IMR-90 (cell line): ENCODE results near the gene SLC35B2. TPM values are rescaled to one million over a fixed set of nuclear protein-coding genes. Genes with fewer than 3 reads are reported as not detected.

Experiments
- ATAC-seq: fragments of 200-7000 bp; cut with Tn5 transposase; 2 replicates; pipeline ENCODE4 v1.9.1; 2020; ENCODE audit warnings: low read depth, mild to moderate bottlenecking, moderate library complexity
- BruUV-seq: library from RNA; stranded (reverse); fragments of 400-500 nt; replicated peaks from 2 replicates; lab custom pipeline; 2021; lab: Mats Ljungman, UMichigan
- CTCF ChIA-PET: fragments of 300-600 bp; formaldehyde crosslinking; extraction: SDS; loops from one replicate; lab custom pipeline; 2021; ENCODE audit warnings: antibody characterized with exemption; lab: Yijun Ruan, JAX
- POLR2A ChIA-PET: fragments of 300-600 bp; sonication (Branson Sonifier 250); formaldehyde crosslinking; loops from one replicate; lab custom pipeline; 2022; ENCODE audit warnings: antibody characterized with exemption; ENCODE audit not compliant: unreplicated experiment; lab: Charles Lee
- DNase-seq: peaks from one replicate; pipeline ENCODE4 v3.0.0; 2013
- H2AFZ ChIP-seq: replicated peaks from 2 replicates; pipeline ENCODE3; 2013; ENCODE audit warnings: low read length, mild to moderate bottlenecking; ENCODE audit not compliant: poor library complexity
- H2AK5ac ChIP-seq: 2 replicates; pipeline ENCODE4 v1.6.1; 2013; ENCODE audit warnings: low read depth, low read length, inconsistent platforms
- H2AK9ac ChIP-seq: replicated peaks from 2 replicates; pipeline ENCODE3; 2013; ENCODE audit warnings: mild to moderate bottlenecking, low read depth, low read length, moderate library complexity; ENCODE audit not compliant: poor library complexity
- H2BK120ac ChIP-seq: 2 replicates; pipeline ENCODE4 v1.6.1; 2013; ENCODE audit warnings: low read depth, low read length, inconsistent platforms
- H2BK15ac ChIP-seq: 3 replicates; pipeline ENCODE4 v1.6.1; 2013; ENCODE audit warnings: low read depth, low read length, inconsistent platforms
- H2BK20ac ChIP-seq: 2 replicates; pipeline ENCODE4 v1.6.1; 2013; ENCODE audit warnings: low read depth, mild to moderate bottlenecking, inconsistent platforms, low read length, moderate library complexity
- H2BK5ac ChIP-seq: 2 replicates; pipeline ENCODE4 v1.6.1; 2013; ENCODE audit warnings: mild to moderate bottlenecking, low read depth, low read length, inconsistent platforms; ENCODE audit not compliant: poor library complexity, severe bottlenecking
- H3K14ac ChIP-seq: replicated peaks from 2 replicates; pipeline ENCODE4 v1.6.1; 2013; ENCODE audit warnings: low read depth, low read length, inconsistent platforms
- H3K18ac ChIP-seq: 2 replicates; pipeline ENCODE4 v1.6.1; 2013; ENCODE audit warnings: low read depth, low read length, control low read depth
- H3K23ac ChIP-seq: 2 replicates; pipeline ENCODE4 v1.6.1; 2013; ENCODE audit warnings: low read depth, low read length, inconsistent platforms
- H3K27ac ChIP-seq: 2 replicates; pipeline ENCODE4 v1.5.1; 2013; ENCODE audit warnings: mild to moderate bottlenecking, control low read depth, low read length; ENCODE audit not compliant: insufficient read depth
- H3K27me3 ChIP-seq: 2 replicates; pipeline ENCODE4 v1.6.1; 2013; ENCODE audit warnings: low read length; ENCODE audit not compliant: control insufficient read depth, insufficient read depth
- H3K36me3 ChIP-seq: 2 replicates; pipeline ENCODE4 v1.6.1; 2013; ENCODE audit warnings: low read length, mixed read lengths; ENCODE audit not compliant: control insufficient read depth, insufficient read depth
- H3K4ac ChIP-seq: 2 replicates; pipeline ENCODE4 v1.6.1; 2013; ENCODE audit warnings: low read depth, low read length, inconsistent platforms
- H3K4me1 ChIP-seq: 2 replicates; pipeline ENCODE4 v1.6.1; 2013; ENCODE audit warnings: low read length, mixed read lengths; ENCODE audit not compliant: control insufficient read depth, insufficient read depth
- H3K4me2 ChIP-seq: 2 replicates; pipeline ENCODE4 v1.6.1; 2013; ENCODE audit warnings: low read depth, mild to moderate bottlenecking, control low read depth, low read length, moderate library complexity
- H3K4me3 ChIP-seq: 2 replicates; pipeline ENCODE4 v1.5.1; 2013; ENCODE audit warnings: low read depth, mild to moderate bottlenecking, control low read depth, low read length, moderate library complexity; ENCODE audit not compliant: insufficient read depth
- H3K56ac ChIP-seq: 2 replicates; pipeline ENCODE4 v1.6.1; 2013; ENCODE audit warnings: low read length, inconsistent platforms; ENCODE audit not compliant: insufficient read depth; ENCODE audit errors: extremely low read depth
- H3K79me1 ChIP-seq, 2 experiments: 2 replicates each; pipeline ENCODE4 v1.6.1; 2013; ENCODE audit warnings: low read length in 2 of 2, inconsistent platforms in 1 of 2, low read depth in 1 of 2
- H3K9ac ChIP-seq: 2 replicates; pipeline ENCODE4 v1.6.1; 2013; ENCODE audit warnings: low read depth, low read length, control low read depth
- H3K9me1 ChIP-seq: 2 replicates; pipeline ENCODE4 v1.6.1; 2013; ENCODE audit warnings: low read length, inconsistent platforms; ENCODE audit not compliant: insufficient read depth
- H3K9me3 ChIP-seq: 2 replicates; pipeline ENCODE4 v1.6.1; 2013; ENCODE audit warnings: low read length; ENCODE audit not compliant: control insufficient read depth, insufficient read depth
- H4K20me1 ChIP-seq: 2 replicates; pipeline ENCODE4 v1.6.1; 2013; ENCODE audit warnings: low read length, inconsistent platforms; ENCODE audit not compliant: insufficient read depth
- H4K5ac ChIP-seq: 2 replicates; pipeline ENCODE4 v1.6.1; 2013; ENCODE audit warnings: mild to moderate bottlenecking, low read depth, low read length, control low read depth
- H4K8ac ChIP-seq, 2 experiments: 2 replicates each; pipeline ENCODE4 v1.6.1; 2013; ENCODE audit warnings: low read depth in 2 of 2, low read length in 2 of 2, control low read depth in 1 of 2, inconsistent platforms in 1 of 2
- H4K91ac ChIP-seq: 2 replicates; pipeline ENCODE4 v1.6.1; 2013; ENCODE audit warnings: low read depth, low read length, inconsistent platforms; ENCODE audit not compliant: insufficient read depth
- BHLHE40 ChIP-seq: fragments of 150-350 bp; IDR thresholded peaks from 2 replicates; pipeline ENCODE4 v1.6.1; 2016; ENCODE audit warnings: mild to moderate bottlenecking, low read depth, low read length
- CEBPB ChIP-seq: IDR thresholded peaks from 2 replicates; pipeline ENCODE4 v1.6.1; 2012; ENCODE audit warnings: low read depth, low read length, improper control_type of control experiment
- CHD1 ChIP-seq: IDR thresholded peaks from 2 replicates; pipeline ENCODE4 v1.6.1; 2012; ENCODE audit warnings: low read depth, low read length, improper control_type of control experiment
- ELK1 ChIP-seq: fragments of 150-350 bp; IDR thresholded peaks from 2 replicates; pipeline ENCODE4 v1.6.1; 2016; ENCODE audit warnings: low read depth, mild to moderate bottlenecking, low read length, moderate library complexity, borderline replicate concordance
- FOS ChIP-seq: fragments of 150-350 bp; IDR thresholded peaks from 2 replicates; pipeline ENCODE4 v1.6.1; 2016; ENCODE audit warnings: low read depth, low read length
- MAFK ChIP-seq: IDR thresholded peaks from 2 replicates; pipeline ENCODE4 v1.6.1; 2012; ENCODE audit warnings: low read depth, low read length, improper control_type of control experiment
- MAZ ChIP-seq: IDR thresholded peaks from 2 replicates; pipeline ENCODE4 v1.6.1; 2012; ENCODE audit warnings: low read depth, mild to moderate bottlenecking, low read length, improper control_type of control experiment, moderate library complexity, borderline replicate concordance
- MXI1 ChIP-seq: IDR thresholded peaks from 2 replicates; pipeline ENCODE4 v1.6.1; 2012; ENCODE audit warnings: low read depth, mild to moderate bottlenecking, low read length, moderate library complexity, borderline replicate concordance
- NFE2L2 ChIP-seq: fragments of 150-350 bp; IDR thresholded peaks from 2 replicates; pipeline ENCODE4 v1.6.1; 2016; ENCODE audit warnings: low read depth, mild to moderate bottlenecking, low read length
- POLR2A ChIP-seq: IDR thresholded peaks from 2 replicates; pipeline ENCODE4 v1.6.1; 2012; ENCODE audit warnings: mild to moderate bottlenecking, low read depth, low read length
- RAD21 ChIP-seq: IDR thresholded peaks from 2 replicates; pipeline ENCODE4 v1.6.1; 2012; ENCODE audit warnings: low read length, improper control_type of control experiment
- RCOR1 ChIP-seq: IDR thresholded peaks from 2 replicates; pipeline ENCODE4 v1.6.1; 2012; ENCODE audit warnings: mild to moderate bottlenecking, low read length, improper control_type of control experiment; ENCODE audit not compliant: insufficient replicate concordance
- SMC3 ChIP-seq: fragments of 150-350 bp; IDR thresholded peaks from 2 replicates; pipeline ENCODE4 v1.6.1; 2016; ENCODE audit warnings: low read depth, mild to moderate bottlenecking, antibody characterized with exemption, low read length, moderate library complexity
- USF2 ChIP-seq: fragments of 150-350 bp; IDR thresholded peaks from 2 replicates; pipeline ENCODE4 v1.6.1; 2017; ENCODE audit warnings: mild to moderate bottlenecking, antibody characterized with exemption, low read length, low read depth
- WGBS, 2 experiments: methylation state at CpG; one replicate each; pipeline versions ENCODE4 v1.1.5 to v1.1.7; 2013; ENCODE audit warnings: missing lambda C conversion rate in 2 of 2; ENCODE audit not compliant: insufficient read length in 1 of 2; ENCODE audit errors: extremely low coverage in 2 of 2; 5-methylcytosine and 5-hydroxymethylcytosine counted together
- dilution Hi-C: fragments of 300-500 bp; cut with HindIII; formaldehyde crosslinking; loops from one replicate; pipeline ENCODE4 v1.14.3; 2018; ENCODE audit warnings: low sequenced_read_pairs; ENCODE audit not compliant: unreplicated experiment
- in situ Hi-C: fragments of 300-500 bp; cut with MboI; formaldehyde crosslinking; loops from 3 replicates; pipeline ENCODE4 v1.14.3; 2019; ENCODE audit warnings: low sequenced_read_pairs, inconsistent platforms, mixed read lengths
- intact Hi-C: fragments of 100-400 bp; cut with micrococcal nuclease; formaldehyde crosslinking; loops from 2 replicates; pipeline ENCODE4 v1.10.0; 2022
- polyA plus RNA-seq, 3 experiments: library from polyadenylated mRNA; depleted of rRNA; stranded (reverse); fragments of >200 nt; gene quantifications; 2 replicates each; pipeline ENCODE4 v1.2.3, GENCODE V29; 2012; ENCODE audit warnings: low replicate concordance in 1 of 3
- total RNA-seq: library from RNA; depleted of rRNA; stranded (reverse); fragments of >200 nt; gene quantifications from 2 replicates; pipeline ENCODE4 v1.2.3, GENCODE V29; 2012

Gene SLC35B2
- total and polyA plus RNA-seq, 2 of the 4 experiments (the other 2 are of a cell fraction): 51.4 to 89.9 TPM

- ChIA-PET POLR2A (interaction anchor here (0.5 kb wide), 1 partner anchor 30 kb away, joined by 8 read pairs; no protein-coding TSS in a partner anchor), CTCF (no interaction called here)
- Histone ChIP-seq H2AK9ac (no peak overlapping the region), H4K5ac (no peak overlapping the region), H3K27me3 (peaks cover 7% of the 10 kb centered on the region; the same call in 1 of the 2 replicates), H3K4ac (no peak overlapping the region), H3K36me3 (no peaks in the 10 kb centered on the region), H3K4me3 (no peak overlapping the region), H2AK5ac (no peak overlapping the region; the same call in 1 of the 2 replicates), H4K91ac (no peak overlapping the region), H3K79me1 (peaks cover 0 to 8% of the 10 kb centered on the region in 2 experiments; a peak in 1 of 4 replicates), H2BK120ac (no peak overlapping the region), H4K8ac (no peak overlapping the region), H2BK20ac (no peak overlapping the region), H3K9me1 (peaks cover 4% of the 10 kb centered on the region; the same call in 1 of the 2 replicates), H3K56ac (no peak overlapping the region), H3K27ac (no peak overlapping the region), H4K20me1 (no peaks in the 10 kb centered on the region), H3K14ac (no peak overlapping the region), H3K4me2 (no peak overlapping the region), H3K18ac (no peak overlapping the region), H3K23ac (no peak overlapping the region), H3K9me3 (no peaks in the 10 kb centered on the region), H3K9ac (no peak overlapping the region), H2BK15ac (no peak overlapping the region), H2BK5ac (no peak overlapping the region), H2AFZ (no peak overlapping the region), H3K4me1 (peaks cover 16% of the 10 kb centered on the region)
- intact Hi-C loops (no loop called here), dilution Hi-C loops (no loop called here), in situ Hi-C loops (no loop called here)
- WGBS, 2 experiments: 81% methylated on average over 7 of the region's 28 CpGs; no CpG with 5 or more reads in 1 of the 2 experiments
- DNase-seq (no peak), ATAC-seq (no peak)
- no TSS peak for BruUV-seq
- TF ChIP-seq CHD1: no peak
- no peak for TF ChIP-seq USF2
- TF ChIP-seq FOS: no peak
- no peak for TF ChIP-seq MXI1
- TF ChIP-seq MAZ: no peak
- TF ChIP-seq CEBPB: no peak
- TF ChIP-seq POLR2A: no peak
- no peak for TF ChIP-seq SMC3
- TF ChIP-seq BHLHE40: no peak
- TF ChIP-seq ELK1: no peak
- TF ChIP-seq RAD21: no peak
- TF ChIP-seq NFE2L2: no peak
- TF ChIP-seq RCOR1: no peak
- TF ChIP-seq MAFK: no peak
Measured at GRCh38 chr6:44219815-44220784, 37.2 kb downstream of the SLC35B2 start.
